CD4-positive, alpha-beta T cell treated with Interleukin-6 at 100 ng/mL for 8 hours (primary cell): Measurements from ENCODE around the gene RASA3.
"Not testable (repeated sequence)": the region's sequence is repeated elsewhere in the genome, so short reads cannot be mapped to it uniquely, and the experiment has no call there.

Source experiments
- DNase-seq: peaks from one replicate; pipeline ENCODE4 v3.0.0-alpha.2; 2020; ENCODE audit warnings: mixed read lengths, low spot score

RASA3 gene

DNA sequence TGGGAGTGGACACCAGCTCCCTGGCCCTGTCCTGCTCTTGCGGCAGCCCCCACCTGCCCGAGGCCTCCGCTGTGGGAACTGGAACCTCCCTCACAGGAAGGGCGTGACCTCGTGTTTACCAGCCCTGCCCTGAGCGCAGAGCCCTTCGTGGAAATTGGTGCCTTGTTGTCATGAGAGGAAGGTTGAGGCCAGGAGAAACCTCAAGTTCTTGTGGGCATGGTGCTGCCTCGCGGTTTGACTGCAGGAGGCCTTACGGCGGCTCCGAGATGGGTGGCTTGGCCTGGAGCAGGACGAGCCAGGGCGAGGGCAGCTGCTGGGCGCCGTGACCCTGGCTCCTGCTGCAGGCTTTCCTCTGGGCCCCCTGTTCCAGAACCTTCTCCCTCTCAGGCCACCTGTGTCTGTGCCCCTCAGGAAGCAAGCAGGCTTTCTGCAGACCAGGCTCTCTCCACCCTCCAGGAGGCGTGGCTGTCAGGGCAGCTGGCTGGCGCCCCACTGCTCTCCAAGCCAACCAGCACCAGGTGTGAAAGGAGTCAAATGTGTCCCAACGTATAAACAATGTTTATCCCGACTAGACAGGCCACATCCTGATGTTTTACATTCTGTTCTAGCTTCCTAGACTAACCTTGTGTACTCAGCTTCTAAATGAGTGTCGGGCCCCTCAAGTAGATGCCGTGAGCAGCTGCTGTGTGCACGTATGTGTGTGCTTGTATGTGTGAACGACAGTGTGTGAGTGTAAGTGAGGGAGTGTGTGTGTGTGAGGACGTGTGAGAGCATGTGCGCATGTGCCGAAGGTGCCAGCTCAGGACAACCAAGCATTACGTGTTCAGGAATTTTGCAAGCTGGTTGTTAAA is 10.4 kb upstream of the RASA3 start:
- DNase-seq = peak; percentile 89

DNA sequence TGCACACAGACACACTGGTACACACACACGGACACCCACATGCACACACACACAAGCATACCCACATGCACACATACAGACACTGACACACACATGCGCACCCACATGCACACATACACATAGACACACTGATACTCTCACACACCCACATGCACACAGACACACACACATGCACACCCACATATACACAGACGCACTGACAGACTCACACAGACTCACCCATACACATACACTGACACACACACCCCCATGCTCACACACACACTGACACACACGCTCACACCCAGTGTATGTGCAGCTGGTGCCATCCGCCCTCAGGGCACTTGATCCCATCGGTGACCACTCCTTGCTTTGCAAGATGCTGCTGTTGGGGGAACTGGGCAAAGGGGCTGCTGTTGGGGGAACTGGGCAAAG is 9.7 kb upstream of the RASA3 start:
- DNase-seq = no peak

DNA sequence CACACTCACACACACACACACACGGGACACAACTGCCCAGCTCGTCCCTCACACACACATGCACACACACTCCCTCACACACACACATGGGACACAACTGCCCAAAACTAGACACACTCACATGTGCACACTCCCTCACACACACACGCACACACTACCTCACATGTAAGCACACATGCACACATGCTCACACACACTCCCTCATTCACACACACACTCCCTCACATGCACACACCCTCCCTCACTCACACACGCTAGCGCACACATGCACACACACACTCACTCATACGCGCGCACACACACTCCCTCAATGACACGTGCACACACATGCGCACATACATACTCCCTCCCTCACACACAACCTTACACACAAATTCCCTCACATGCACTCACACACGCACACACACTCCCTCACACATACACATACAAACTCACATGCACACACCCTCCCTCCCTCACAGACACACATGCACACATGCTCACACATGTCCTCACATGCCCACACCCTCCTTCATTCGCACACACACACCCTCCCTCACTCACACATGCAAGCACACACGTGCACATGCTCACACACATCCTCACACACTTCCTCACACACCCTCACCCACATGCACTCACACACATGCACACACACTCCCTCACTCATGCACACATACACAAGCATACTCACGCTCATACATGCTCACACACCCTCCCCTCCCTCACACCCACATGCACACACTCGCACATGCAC is 9.0 kb upstream of the RASA3 start:
- no peak for DNase-seq

DNA sequence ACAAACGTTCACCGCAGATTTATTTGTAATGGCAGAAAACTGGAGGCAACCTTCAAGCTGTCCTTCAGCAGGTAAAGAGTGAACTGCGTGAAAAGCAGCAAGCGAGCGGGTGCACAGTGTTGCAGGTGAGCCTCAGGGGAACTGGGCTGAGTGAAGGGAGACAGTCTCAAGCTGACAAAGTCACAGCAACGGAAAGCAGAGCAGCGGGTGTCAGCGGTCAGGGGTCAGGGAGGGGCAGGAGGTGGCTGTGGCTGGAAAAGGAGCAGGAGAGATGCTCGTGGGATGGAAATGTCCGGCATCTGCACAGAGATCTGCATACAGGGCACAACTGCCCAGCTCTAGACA is 8.5 kb upstream of the RASA3 start:
- DNase-seq = peak; percentile 57

DNA sequence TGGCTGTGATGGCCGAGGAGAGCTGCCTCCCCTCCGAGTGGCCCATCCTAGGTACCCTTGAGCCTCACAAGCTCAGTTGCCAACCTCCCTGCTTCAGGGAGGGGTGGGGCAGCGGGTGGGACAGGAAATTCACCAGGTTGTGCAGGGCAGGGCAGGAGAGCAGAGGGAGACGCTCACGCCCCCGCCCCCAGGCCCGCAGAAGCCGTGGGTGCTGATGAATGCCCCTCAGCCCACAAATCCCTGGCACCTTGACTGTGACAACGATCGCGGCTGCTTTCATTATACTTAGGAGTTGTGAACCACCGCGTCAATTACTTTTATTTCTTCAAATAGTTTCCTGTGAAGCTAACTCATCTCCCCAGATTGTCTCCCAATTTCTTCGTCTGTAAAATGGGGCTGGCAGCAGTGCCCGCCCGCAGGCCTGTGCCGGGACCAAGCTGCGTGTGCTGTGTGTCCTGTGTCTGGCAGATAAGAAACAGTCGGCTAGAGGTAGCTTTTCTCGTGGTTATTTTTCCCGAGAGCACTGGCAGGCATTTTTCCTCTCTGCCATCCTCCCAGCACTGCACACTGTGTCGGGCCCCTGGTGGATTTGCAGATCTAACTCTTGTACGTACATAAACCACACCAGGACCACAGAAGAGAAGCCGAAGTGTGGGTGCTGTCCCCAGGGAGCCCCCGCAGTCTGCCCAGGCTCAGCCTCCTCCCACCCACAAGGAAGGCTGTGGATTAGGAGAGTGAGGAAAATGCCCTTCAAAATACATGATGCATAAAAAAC is 7.9 kb upstream of the RASA3 start:
- peak; percentile 60 for DNase-seq

DNA sequence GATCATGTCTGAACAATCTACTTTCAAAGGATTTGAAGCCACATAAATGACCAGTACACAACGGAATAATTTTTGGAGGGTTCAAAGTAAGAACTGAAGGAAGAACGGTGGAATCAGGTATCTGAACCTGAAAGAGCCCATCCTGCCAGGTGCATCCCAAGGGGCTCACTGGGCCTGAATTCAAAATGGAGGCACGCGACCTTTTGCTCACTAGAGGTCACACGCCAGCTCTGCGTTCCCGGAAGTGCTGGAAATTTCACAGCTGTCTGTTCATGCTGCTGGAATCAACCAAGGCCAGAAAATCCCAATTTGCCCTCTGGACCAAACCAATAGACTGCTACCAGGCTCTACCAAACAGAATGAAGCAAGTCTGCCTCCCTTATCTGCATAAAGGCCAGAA is 4.2 kb upstream of the RASA3 start:
- no peak for DNase-seq

DNA sequence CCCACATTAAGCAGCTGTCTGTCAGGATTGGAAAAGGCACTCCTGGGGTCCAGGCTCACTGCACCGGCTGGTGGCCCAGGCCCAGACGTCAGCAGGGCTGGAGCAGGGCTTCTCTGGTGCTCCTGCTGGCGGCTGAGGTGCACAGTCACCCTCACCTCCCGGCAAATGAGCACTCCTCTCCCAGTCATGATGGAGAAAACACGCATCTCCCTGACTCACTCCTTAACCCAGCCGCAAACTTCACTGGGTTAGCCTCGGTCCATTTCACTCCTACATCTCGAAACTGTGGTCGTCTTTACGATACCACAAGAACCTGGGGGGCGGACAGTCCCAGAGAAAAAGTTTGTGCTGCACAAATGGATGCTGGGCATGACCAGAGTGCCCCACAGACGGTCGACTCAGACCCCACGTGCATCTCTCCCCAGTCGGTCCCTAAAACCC is 3.3 kb upstream of the RASA3 start:
- DNase-seq = no peak

DNA sequence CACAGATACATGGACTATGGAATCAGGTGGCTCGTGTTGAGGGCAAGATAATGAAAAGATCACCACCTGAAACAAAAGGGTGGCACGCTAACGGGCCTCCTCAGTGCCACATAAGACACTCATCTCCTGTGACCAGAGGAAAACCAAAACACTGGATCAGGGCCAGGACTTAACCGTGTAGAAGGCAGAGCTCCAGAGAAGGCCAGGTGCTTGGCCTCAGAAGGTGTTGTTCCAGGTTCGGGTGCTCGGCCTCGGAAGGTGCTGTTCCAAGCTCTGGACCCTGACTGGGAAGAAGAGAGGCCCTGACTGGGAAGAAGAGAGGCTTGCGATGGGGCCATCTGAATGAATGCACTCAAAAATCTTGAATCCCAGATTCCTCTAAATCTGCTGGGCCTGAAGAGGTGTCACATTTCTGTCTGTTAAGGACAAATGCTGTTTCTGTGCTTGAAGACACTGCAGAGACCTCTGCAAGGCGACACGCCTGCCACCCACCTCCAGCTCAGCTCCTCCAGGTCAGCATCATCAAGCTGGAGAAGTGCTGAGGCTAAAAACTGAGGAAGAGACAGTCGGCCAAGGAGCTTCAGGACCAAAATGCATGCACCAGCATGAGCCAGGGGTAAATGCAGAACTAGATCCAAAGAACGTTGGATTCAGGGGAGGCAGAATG is 2.7 kb upstream of the RASA3 start:
- no peak for DNase-seq

DNA sequence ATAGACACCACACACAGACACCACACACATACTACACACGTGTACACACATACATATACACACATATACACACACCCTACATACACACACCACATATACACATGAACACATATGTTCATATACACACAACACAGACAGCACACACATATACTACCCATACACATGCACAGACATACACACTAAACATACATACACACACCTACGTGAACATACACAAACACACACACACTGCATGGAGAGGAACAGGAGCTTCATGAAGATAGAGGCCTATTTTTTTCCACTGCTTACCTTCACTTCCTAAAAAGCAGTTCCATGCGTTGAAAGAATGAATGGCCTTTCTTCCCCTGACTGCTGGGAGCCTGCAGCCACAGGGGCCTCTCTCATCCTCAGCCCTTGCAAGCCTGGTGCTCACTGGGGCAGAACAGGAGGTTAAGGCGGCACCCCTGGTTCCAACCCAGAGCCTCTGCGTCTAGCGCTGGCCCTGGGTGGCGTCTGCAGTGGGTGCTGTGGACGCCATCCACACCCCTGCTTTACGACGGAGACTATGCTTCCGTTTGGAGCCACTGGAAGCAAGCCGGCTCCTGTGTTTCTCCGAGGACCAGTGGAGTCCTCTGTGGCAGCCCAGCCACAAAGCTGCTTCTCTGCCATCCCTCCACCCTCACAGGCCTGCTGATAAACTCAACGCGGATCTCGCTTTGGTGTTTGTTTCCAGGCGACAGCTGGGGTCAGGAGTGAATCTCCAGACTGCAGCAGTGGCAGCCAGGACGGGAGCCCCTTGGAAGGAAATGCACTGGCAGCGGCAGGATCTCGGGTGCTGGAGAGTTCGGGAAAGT is 1.9 kb upstream of the RASA3 start:
- DNase-seq = peak; percentile 36

DNA sequence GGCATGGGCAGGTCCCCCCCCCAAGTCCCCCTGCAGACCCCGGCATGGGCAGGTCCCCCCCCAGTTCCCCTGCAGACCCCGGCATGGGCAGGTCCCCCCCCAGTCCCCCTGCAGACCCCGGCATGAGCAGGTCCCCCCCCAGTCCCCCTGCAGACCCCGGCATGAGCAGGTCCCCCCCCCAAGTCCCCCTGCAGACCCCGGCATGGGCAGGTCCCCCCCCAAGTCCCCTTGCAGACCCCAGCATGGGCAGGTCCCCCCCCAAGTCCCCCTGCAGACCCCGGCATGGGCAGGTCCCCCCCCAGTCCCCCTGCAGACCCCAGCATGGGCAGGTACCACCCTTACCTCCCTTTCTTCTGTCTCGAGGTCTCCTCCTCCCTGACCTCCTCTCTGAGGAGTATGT is 1.1 kb upstream of the RASA3 start:
- DNase-seq = not testable (repeated sequence)

DNA sequence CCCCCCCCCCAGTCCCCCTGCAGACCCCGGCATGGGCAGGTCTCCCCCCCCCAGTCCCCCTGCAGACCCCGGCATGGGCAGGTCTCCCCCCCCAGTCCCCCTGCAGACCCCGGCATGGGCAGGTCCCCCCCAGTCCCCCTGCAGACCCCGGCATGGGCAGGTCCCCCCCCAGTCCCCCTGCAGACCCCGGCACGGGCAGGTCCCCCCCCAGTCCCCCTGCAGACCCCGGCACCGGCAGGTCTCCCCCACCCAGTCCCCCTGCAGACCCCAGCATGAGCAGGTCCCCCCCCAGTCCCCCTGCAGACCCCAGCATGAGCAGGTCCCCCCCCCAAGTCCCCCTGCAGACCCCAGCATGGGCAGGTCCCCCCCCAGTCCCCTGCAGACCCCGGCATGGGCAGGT is 703 bp upstream of the RASA3 start:
- not testable (repeated sequence) for DNase-seq

DNA sequence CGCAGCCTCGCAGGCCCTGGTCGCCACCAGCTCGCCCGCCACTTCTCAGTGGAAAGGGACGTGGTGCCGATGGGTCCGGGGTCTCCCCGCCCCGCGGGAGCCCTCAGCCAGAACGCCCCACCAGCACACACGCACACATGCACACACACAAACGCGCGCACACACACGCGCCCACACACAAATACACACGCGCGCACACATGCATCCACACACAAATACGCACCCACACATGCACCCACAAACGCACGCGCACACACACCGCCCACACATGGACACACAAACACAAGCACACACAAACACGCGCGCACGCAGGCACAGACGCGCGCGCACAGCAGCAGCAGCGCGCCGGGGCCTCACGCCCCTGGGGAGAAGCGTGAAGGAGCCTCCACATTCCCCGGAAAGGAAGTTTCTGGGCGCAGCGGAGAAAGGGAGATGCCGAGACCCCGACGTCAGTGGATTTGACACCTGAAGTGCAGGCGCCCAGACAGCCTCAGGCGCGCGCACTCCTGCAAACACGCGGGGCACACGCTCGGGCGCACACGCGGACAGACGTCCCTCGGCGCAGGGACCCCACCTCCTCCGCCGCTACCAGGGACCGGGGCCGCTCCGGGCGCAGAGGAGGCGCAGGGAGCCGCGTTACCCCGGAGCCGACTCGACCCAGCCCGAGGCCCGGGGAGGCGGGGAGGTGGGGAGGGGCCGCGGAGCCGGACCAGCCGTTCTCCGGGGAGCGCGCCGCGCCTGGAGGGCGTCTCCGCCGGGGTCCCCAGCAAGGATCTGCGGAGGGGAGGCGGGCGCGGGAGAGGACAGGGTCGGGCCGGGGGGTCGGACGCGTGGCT is 622 bp downstream of the RASA3 start:
- DNase-seq = no peak

DNA sequence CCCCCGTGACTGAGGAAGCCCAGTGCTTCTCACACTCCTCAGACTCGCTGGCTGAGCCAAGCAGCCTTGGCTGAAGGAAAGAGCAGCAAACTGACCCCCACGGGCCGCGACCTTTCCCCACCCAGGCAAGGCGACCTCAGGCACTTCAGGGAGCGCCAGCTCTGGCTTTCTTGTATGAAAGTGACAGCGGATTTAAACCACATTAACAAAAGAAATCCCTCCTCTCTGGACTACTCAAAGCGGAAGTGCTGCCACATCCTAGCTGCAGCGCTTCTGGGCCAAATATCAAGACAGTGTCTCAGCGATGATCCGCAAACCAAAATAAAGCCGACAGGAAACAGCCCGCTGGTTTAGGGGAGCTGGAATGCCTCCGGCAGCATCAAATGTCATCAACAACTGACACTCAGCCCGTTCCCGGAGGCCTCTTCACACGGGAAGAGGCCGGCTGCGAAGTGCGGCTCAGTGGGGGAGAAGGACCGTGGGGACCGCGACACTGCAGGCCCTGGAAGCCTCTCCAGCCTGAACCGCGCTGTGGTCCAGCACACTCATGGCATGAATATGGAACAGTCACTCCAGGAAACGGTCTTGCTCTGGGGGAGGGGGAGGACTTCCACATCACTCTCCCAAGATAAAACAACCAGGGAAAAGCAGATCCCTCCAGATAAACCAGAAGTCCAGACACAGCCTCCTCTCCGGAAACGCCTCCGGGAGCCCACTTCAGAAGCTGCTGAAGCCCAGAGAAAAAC is 1.4 kb downstream of the RASA3 start:
- peak; percentile 79 for DNase-seq

DNA sequence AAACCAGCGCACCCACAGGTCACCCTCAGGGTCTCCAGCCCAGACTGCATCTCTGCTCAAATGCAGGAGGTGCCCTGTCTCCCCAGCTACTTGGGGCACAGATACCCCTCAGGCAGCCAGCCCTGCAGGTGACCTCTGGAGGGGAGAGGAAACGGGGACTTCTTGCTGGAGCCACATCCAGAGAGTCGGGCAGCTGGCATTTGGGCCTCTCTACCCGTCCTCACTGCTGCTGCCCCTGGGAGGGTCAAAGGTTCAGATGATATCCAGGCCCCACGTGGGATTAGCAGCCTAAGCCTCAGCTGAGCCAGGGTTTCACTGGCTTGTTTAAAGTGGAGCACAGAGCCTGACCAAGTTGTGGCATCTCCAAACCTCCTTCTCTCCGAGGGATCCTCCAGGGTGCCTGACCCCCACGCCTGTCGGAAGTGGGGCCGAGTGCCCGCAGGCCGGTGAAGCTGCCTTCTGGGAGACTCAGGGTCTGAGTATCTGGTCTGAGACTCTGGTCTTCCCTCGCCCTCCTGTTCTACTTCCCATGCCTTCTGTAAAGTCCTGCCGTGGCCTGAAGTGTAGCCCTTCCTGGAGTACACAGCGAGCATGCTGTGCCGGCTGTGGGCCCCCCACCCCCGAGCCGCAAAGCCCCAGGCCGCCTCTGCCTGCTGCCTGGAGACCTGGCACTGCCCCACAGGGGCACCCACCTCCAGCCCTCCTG is 2.1 kb downstream of the RASA3 start:
- no peak for DNase-seq

DNA sequence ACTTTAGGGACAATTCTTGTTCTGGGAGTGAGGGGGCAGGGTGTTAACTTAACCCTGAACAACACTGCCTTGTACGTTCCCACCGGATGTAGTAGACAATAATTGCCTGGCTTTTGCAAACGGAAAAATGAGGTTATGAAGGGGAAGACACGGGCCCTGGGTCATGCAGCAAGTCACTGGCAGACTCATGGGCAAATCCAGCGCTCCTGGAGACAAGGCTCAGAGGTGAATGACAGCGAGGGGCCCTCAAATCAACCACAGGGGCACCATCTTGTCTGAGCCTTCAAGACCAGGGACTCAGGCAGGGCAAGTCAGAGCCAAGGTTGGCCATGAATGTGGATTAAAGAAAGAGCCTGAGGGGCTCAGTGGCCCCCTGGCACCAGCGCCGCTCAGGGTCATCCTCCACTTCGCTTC is 2.8 kb downstream of the RASA3 start:
- DNase-seq = no peak

DNA sequence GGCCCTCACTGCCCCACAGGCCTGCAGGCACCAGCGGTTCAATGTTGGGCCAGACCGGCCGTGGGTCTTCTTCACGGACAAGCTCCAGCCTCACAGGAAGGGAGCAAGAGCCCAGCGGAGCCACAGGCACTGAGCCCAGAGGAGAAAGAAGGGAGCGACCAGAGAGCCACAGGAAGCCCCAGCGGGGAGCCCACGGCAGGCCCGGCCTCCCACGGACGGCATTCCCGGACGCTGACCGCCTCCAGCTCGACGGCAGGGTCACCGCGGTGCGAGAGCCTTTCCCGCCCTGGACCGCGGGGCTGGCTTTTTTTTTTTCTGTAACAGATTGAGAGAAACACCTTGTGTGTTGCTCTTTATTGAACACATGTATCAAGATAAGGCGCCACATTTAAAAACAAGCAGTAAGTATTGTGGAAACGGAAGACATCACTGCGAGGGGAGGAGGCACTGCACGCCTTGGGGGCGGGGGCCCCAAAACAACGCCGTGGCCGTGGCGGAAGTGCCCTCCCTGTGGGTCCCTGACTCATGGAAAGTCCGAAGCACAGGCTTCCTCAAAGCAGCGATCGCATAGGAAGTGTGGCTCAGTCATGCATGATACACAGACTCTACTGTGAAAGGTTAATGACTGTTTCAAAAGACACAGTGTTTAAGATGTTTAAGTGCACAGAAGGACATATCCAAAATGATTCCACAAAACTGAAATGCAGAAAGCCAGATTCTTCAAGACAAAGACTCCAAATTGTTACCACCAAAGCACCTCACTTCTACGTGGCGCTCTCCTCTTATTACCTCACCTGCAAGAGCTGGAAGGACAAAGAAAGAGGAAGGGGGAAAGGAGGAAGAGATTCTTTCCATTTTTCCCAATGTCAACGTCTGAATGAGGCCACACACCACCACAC is 3.5 kb downstream of the RASA3 start:
- peak; percentile 90 for DNase-seq

DNA sequence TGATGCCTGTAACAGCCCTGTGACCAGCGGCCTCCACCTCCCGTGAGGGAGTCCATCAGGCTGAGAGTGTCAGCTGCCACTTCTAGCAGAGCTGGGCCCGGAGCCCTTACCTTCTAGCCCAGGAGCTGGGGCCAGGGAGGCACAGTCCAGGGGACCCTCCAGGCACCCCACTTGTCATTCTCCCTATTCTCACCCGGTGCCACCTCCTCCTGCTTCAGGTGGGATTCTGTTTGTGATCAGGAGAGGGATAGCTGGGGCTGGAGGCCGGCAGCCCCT is 4.1 kb downstream of the RASA3 start:
- no peak for DNase-seq
